Fibroblast of peridontal ligament (primary cell): ENCODE measurements around the gene GUCD1.

Experiments
- DNase-seq: peaks from one replicate; pipeline ENCODE4 v3.0.0-alpha.2; 2010; ENCODE audit errors: extremely low read depth

GUCD1 gene

DNA sequence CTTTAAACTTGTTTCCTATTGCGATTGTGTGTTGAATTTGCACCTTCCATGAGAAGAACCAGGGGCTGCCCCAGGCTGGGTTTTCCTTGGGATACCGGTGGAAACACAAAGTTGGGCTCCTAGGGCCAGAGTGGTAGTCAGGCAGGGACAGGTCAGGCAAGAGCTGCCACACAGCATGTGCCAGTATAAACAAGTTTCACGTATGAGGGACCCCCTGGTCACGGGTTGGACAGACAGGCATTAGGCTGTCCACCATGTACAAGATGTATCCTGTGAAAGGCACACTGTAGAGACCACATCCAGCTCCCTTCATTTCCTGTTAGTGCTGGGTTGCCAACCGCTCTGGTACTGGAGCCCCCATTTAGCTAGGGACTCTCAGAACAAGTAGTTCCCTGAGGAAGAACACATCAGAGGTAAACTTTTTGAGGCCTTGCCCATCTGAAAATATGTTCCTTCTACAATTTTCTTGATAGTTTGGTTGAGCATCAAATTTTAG lies 51.0 kb downstream of the GUCD1 start:
- DNase-seq, result no peak

DNA sequence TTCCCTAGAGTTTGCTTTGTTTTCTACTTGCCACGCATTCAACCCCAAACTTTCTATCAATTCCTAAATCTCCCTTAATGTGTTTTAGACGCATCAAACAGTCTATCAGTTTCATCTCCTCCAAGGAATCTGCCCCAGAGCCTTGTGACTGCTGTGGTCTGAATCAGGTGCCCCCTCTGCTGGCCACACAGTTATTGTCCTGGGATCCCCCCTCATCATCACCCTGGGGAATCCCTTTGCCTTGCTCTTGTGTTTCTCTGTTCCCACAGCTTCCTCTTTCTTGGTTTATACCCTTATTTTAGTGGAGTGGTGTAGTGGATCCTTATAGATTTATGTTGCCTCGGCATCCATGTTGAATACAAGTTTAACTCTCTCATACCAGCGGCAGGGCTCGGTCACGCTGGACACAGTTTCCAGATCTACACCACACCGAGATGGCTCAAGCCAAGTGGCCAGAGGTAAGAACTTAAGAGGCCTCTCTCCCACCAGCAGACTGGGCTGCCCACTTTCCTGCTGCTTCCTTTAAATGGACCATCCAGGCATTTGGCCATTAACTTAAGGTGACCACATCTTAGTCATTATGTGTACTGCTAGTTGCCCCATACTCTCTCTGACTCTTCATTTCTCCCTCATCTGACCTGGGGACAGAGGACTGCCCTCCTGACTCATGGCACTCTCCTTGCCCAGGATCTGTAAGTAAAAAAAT lies 51.6 kb downstream of the GUCD1 start:
- peak; percentile 59 for DNase-seq

DNA sequence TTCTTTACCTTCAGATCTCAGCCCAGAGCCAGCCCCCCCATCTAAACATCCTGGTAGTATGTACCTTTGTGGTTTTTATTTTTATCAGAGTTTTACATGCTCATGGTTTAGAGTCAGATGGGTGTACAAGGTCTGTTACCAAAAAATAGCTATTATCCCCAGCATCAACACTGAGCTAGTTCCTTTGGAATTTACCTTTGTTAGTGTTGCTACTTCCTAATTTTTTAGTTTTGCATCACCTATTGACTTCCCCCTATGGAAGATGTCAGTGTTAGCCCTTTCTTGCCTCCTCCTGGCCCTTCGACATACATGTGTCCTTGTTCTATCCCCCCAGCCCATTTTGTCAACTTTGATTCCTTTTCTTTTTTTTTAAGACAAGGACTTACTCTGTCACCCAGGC lies 52.4 kb downstream of the GUCD1 start:
- DNase-seq, result no peak

DNA sequence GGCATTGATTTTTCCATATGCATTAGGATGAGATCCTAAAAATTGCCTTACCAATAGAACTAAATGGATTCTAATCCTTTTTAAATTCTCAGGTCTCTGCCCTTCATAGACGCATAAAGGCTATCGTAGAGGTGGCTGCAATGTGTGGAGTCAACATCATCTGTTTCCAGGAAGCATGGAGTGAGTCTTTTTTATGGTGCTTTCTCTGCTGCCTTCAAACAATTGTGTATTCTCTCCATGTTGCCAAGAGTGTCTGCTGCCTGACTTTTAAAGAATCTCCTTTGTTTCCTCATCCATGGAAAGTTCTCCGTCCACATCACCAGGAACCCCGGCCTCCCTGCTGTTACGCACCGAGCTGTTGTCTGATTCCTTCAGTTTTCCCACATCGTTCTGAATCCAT lies 52.9 kb downstream of the GUCD1 start:
- no peak for DNase-seq

DNA sequence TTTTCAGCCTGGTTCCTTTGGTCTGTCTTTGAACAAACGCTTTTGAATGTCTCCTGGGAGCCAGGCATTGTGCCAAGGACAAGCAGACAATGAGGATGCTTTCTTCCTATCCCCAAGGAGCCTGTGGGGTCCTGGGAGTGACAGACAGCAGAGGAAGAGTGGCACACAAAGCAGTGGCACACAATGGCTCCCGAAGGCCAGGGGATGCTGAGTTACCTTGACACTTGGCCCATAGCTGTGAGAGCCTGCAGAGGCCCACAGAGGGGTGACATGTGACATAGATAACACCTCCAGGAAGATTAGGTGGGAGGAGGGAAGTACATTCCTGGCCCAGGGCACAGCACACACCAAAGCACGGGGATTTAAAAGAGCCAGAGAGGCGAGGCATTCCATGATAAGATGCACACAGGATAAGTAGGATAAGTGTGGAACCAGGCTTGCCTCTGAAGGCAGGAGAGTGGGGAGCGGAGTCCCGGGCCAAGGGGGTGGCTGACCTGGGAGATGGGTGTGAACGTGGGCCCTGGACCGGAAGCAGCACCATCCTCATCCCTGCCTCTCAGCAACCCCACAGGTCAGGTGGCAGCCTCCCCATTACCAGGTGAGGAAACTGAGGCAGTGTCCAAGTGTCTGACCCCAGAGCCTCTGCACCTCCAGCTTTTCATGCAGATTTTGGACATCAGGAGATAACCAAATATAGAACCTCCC lies 53.5 kb downstream of the GUCD1 start:
- no peak for DNase-seq

DNA sequence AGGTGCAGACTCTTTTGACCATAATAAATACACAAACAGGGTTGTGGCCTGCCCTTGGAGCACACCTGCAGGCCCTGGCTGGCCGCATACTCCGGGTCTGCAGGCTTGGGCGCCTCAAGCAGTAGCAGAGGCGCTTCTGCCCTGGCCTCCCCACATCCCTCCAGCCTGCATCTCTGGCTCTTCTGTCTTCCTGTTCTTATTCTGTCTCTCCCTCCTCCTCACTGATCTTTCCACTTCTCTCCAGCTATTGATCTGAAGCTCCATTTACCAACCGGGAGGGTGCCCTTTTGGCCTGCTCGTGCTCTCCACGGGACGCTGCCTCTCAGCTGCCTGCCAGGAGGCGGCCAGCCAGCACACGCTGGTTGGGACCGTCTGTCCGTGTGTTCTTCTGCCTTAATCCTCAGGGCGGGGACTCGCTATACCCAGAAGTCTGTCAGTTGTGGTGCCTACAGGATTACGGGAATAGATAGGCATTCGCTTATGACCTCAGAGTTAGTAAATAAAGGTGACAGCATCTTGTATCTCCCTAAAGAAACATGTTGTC lies 54.6 kb downstream of the GUCD1 start:
- DNase-seq, result no peak

DNA sequence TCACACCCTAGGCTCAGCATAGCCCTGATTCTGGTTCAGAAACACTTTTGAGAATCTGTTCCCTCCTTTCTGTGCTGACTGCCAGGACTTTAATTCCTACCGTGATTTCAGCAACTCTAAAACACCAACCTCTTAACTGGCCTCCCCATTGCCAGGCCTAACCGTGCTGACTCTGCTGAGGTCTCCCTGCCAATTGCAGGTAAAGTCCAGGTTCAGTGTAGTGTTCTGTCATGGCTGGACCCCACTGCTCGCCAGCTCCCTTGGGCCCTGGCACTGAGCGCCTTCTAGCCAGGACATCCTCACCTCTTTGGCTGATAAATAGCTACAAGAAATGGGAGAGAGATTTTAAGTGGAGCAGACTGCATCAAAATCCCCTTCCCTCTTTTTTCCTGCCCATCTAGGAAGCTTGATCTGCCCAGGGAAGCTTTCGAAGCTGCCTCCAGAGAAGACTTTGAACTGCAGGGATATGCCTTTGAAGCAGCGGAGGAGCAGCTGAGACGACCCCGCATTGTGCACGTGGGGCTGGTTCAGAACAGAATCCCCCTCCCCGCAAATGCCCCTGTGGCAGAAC lies 55.1 kb downstream of the GUCD1 start:
- no peak for DNase-seq

DNA sequence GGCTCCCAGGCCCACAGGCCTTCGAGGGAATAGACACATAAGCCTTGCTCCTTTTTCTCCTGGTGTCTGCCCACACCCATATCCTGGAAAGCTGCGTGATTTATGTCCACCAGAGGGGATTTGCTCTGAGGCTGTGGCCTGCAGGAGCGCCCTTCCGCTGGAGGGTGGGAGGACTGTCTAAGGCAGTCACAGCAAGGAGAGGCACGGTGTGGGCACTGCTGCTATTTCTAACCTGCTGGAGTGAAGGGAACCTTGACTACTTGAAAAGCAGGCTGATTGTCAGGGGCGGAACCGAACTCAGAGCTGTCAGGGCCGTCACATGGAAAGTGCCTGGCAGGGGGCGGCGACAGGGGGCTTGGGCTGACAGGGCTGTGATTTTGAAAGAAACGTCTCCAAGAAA lies 56.1 kb downstream of the GUCD1 start:
- DNase-seq, result no peak

DNA sequence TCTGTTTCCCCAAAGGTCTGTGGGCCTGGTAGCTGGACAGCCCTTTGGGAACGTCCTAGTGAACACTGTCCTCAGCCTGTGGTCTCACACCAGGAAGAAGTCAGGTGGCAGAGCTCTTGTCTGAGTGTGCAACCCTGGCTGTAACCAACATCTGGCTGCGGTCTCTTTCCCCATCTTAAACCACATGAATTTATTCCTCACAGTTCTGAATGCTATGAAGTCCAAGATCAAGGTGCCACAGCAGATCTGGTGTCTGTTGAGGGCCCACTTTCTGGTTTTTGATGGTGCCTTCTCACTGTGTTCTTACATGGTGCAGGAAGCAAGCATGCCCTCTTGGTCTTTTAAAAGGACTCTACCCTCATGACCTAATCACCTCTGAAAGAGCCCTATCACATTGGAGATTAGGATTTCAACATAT lies 57.1 kb downstream of the GUCD1 start:
- DNase-seq, result no peak

DNA sequence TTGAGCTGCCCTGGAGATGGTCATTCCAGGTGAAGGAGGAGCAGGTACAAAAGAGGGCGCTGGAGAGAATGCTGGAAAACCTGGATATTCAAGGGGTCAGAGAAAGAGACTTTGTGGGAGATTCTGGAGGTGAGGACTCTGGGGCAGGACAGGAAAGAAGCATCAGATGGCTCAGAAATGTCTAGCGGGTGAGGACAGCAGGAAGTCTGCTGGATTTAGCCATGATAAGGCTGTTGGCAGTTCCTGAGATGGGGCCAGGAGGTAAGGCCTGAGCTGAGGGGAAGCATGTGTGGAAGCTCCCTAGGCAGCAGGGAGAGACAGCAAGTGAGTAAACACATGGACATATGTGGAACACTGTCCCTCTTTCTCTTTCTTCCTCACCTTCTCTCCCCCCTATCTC lies 58.3 kb downstream of the GUCD1 start:
- no peak for DNase-seq

DNA sequence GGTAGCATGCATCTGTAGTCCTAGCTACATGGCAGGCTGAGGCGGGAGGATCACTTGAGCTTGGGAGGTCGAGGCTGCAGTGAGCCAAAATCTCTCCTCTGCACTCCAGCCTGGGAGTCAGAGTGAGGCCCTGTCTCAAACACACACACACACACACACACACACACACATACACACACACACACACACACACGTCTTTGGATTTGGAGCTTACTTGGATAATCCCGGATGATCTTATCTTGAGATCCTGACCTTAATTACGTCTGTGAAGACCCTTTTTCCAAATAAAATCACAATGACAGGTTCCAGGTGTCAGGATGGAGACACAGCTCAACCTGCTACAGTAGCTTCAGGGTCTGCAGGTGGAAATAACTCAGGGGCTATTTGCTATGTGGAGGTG lies 58.7 kb downstream of the GUCD1 start:
- no peak for DNase-seq

DNA sequence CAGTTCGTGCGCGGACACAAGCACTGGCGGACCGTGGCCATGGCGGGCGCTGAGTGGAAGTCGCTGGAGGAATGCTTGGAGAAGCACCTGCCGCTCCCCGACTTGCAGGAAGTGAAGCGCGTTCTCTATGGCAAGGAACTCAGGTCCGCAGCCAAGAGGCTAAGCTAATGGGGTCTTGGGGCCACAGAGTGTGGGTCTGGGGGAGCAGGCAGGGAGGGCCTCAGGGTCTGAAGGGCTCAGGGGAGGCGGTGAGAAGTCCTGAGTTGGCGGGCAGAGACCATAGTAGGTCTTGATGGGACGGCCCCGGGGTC lies 59.6 kb downstream of the GUCD1 start:
- no peak for DNase-seq

DNA sequence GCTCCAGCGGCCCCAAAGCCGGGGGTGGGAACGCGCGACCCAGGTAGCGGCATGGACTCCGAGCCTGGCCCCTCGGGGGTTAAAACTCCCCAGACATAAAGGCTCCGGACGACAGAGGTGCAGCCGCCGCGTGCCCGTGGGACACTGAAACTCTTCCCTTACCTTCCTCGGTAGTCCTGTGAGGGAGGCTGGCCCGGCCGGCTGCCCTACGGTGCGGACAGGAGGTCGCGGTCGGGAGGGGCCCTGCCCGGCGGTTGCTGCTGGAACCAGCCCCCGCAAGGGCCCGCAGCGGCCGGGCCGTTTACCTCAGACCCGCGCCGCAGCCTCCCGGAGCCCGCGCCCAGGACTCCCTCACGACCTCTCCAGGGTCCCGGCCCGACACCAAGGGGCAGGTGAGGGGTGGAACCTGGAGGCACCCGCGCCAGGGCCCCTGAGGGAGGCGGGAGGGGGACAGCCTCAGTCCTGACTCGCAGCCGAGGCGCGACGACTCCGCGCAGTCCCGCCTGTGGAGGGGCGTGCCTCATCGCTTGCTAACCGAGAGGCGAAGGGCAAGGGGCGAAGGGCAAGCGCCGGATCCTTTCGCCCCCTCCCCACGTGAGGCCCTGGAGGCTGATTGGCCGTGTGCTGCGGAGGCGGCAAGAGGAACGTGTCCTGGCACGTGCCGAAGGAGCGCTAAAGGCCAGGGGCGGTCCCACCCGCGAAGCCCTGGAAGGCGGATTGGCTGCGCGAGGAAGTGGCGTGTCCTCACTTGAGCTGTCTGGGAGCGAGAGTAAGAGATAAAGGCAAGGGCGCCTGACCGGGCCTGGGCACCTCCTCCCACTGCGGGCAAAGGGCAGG lies 60.2 kb downstream of the GUCD1 start, which contains the start of gene UPB1:
TSS of gene UPB1 (plus strand) at position 805 of the 837 bp plus-strand sequence. CDS start 72 bp downstream, outside the sequence.
- DNase-seq, result no peak

DNA sequence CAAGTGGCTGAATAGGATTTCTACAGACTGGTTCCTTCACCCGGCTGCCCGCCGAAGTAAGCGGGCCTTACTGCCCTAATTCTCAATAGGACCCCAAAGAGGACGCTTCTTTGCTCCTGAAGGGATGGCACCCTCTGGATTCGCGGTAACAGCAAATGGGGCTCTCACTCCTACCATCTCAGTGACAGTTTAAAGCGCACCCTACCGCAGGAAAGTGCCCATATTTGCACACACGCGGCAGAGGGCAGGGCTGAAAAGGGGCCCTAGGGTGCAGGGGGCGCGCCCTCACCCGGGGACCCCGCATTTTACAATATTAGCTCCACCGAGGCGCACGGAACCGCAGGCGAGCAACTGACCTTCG lies 60.8 kb downstream of the GUCD1 start:
- DNase-seq, result no peak

DNA sequence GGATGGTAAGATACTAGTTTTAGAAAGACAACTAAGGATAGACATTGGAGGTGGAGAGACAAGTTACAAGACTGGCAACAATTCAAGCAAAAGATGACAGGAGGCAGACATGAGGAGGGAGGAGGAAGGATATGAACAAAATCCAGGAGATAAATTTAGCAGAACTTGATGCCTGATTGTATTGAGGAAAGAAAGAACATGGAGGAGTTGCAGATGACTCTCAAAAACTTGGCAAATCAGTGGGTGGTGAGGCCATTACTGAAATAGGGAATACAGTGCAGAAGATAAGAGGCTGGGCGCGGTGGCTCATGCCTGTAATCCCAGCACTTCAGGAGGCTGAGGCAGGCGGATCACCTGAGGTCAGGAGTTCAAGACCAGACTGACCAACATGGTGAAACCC lies 62.5 kb downstream of the GUCD1 start:
- no peak for DNase-seq
